MM.1S (cell line): Measurements from ENCODE around the gene RCAN1.

Experiments
- EZH2phosphoT487 ChIP-seq: fragments of 300-600 bp; sonication (generic); IDR thresholded peaks from 2 replicates; pipeline ENCODE4 v1.6.1; 2018; ENCODE audit warnings: antibody characterized with exemption, low read length
- TF ChIP-seq, protein P1 (sequence below): fragments of 300-600 bp; sonication (generic); IDR thresholded peaks from 2 replicates; pipeline ENCODE4 v1.5.1; 2016; ENCODE audit warnings: antibody characterized with exemption, low read length, mixed read lengths

DNA sequence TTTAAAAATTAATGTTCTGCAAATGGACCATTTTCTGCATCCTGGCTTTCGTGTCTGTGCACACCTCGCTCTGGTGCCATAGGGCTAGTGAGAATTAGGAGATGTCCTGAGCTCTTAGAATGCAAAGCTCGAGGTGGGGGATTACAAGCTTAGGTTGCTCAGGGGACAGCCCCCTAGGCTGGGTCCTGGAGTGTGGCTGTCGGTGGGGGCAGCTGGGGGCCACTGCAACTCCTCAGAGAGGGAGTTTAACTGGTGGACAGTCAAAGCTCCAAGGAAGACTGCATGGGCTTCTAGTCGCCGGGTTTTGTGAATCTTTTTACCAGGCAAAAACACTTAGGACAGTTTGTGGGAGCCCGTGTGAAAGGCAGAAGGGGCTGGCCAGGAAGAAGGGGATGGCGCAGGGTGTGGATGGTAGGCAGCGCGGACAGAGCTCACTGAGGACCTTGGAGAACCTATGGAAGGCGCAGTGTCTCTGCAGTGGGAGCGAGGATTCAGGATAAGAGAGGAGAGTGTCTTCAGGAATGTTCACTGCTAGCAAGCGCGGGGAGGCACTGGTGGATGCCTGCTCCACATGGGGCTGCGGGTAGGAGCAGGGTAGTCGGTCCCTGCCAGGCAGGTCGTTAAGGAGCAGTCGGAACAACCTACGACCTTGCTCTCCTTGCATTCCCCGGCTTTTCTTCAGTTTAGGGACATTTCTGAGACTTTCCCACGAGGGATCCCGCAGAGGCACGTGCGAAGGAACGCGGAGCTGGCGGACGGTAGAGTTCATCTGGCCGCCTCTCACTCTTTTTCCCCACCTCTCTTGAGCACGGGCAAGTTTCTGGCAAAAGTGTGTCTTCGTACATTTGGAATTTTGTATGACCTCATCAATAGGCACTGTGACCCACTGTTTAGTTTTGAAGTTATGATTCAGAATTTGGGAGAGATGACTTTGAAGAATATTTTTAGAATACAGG is 90.0 kb downstream of the RCAN1 start:
- TF ChIP-seq, protein P1, sequence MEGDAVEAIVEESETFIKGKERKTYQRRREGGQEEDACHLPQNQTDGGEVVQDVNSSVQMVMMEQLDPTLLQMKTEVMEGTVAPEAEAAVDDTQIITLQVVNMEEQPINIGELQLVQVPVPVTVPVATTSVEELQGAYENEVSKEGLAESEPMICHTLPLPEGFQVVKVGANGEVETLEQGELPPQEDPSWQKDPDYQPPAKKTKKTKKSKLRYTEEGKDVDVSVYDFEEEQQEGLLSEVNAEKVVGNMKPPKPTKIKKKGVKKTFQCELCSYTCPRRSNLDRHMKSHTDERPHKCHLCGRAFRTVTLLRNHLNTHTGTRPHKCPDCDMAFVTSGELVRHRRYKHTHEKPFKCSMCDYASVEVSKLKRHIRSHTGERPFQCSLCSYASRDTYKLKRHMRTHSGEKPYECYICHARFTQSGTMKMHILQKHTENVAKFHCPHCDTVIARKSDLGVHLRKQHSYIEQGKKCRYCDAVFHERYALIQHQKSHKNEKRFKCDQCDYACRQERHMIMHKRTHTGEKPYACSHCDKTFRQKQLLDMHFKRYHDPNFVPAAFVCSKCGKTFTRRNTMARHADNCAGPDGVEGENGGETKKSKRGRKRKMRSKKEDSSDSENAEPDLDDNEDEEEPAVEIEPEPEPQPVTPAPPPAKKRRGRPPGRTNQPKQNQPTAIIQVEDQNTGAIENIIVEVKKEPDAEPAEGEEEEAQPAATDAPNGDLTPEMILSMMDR, result no peak
- no peak for TF ChIP-seq EZH2phosphoT487
